ENCODE data around the gene DIPK1C. TPM values are rescaled to one million over a fixed set of nuclear protein-coding genes. Genes with fewer than 3 reads are reported as not detected.

The DIPK1C gene
- total and polyA plus RNA-seq, 2 donors (not counting 1 experiment from before 2014, with no cell fraction given) = not detected

- peaks cover 19% of the 10 kb centered on the region for H3K79me2 ChIP-seq (ENCODE audit: control insufficient read depth, insufficient read depth, low read length)
- no peak for DNase-seq (ENCODE audit: low read depth in 2 of 2)
- H3K4me2 ChIP-seq (ENCODE audit: extremely low read depth, insufficient read depth, low read length) = no peak overlapping the region
- H3K27ac ChIP-seq (ENCODE audit: insufficient read depth, low read length) = no peak overlapping the region
- no peaks in the 10 kb centered on the region for H4K20me1 ChIP-seq (ENCODE audit: control insufficient read depth, extremely low read depth, insufficient read depth, low read length)
- H3K9ac ChIP-seq (ENCODE audit: insufficient read depth, low read length) = no peak overlapping the region
- H3K4me1 ChIP-seq (ENCODE audit: control insufficient read depth, extremely low read depth, insufficient read depth, low read length) = peaks cover 2% of the 10 kb centered on the region
- no peaks in the 10 kb centered on the region for H3K9me3 ChIP-seq (ENCODE audit: control insufficient read depth, insufficient read depth, low read depth, low read length)
- H2AFZ ChIP-seq (ENCODE audit: low read length) = no peak overlapping the region
- no peak overlapping the region for H3K4me3 ChIP-seq (replicated peaks in 1 of 4; ENCODE audit: control extremely low read depth in 1 of 4, insufficient read depth in 1 of 4, low read depth in 3 of 4, low read length in 4 of 4)
- TF ChIP-seq EZH2 (IDR thresholded peaks at IDR 0.05; ENCODE audit: low read length, missing control alignments) = no peak
- no peak for TF ChIP-seq CTCF (conservative IDR thresholded peaks at IDR 0.05 in 1 of 2, IDR thresholded peaks at IDR 0.05 in 1 of 2; ENCODE audit: low read depth in 1 of 2, low read length in 2 of 2)
- H3K27me3 ChIP-seq (ENCODE audit: control insufficient read depth, insufficient read depth, low read length) = no peaks in the 10 kb centered on the region
- H3K36me3 ChIP-seq (ENCODE audit: control insufficient read depth, insufficient read depth, low read length) = no peaks in the 10 kb centered on the region
These were observed 40.7 kb upstream of the DIPK1C start for GRCh38 chr18:74497778-74498177.

GRCh38 chr18:74497324-74497676 is 40.2 kb upstream of the DIPK1C start:
- peak overlapping the region; percentile 66 to 89 (median 84) for H3K4me3 ChIP-seq (replicated peaks in 1 of 4; ENCODE audit: control extremely low read depth in 1 of 4, insufficient read depth in 1 of 4, low read depth in 3 of 4, low read length in 4 of 4)
- H3K36me3 ChIP-seq (ENCODE audit: control insufficient read depth, insufficient read depth, low read length) = no peaks in the 10 kb centered on the region
- no peaks in the 10 kb centered on the region for H3K27me3 ChIP-seq (ENCODE audit: control insufficient read depth, insufficient read depth, low read length)
- no peaks in the 10 kb centered on the region for H3K9me3 ChIP-seq (ENCODE audit: control insufficient read depth, insufficient read depth, low read depth, low read length)
- TF ChIP-seq EZH2 (IDR thresholded peaks at IDR 0.05; ENCODE audit: low read length, missing control alignments) (no peak), CTCF (conservative IDR thresholded peaks at IDR 0.05 in 1 of 2, IDR thresholded peaks at IDR 0.05 in 1 of 2; ENCODE audit: low read depth in 1 of 2, low read length in 2 of 2) (no peak)
- no peak for DNase-seq (ENCODE audit: low read depth in 2 of 2)
- H2AFZ ChIP-seq (ENCODE audit: low read length) = no peak overlapping the region
- H3K27ac ChIP-seq (ENCODE audit: insufficient read depth, low read length) = no peak overlapping the region
- peaks cover 2% of the 10 kb centered on the region for H3K4me1 ChIP-seq (ENCODE audit: control insufficient read depth, extremely low read depth, insufficient read depth, low read length)
- peak overlapping the region; percentile 88 for H3K4me2 ChIP-seq (ENCODE audit: extremely low read depth, insufficient read depth, low read length)
- H3K9ac ChIP-seq (ENCODE audit: insufficient read depth, low read length) = no peak overlapping the region
- peaks cover 19% of the 10 kb centered on the region for H3K79me2 ChIP-seq (ENCODE audit: control insufficient read depth, insufficient read depth, low read length)
- H4K20me1 ChIP-seq (ENCODE audit: control insufficient read depth, extremely low read depth, insufficient read depth, low read length) = no peaks in the 10 kb centered on the region

- no peaks in the 10 kb centered on the region for H3K36me3 ChIP-seq (ENCODE audit: control insufficient read depth, insufficient read depth, low read length)
- peak overlapping the region; percentile 93 for H3K9ac ChIP-seq (ENCODE audit: insufficient read depth, low read length)
- TF ChIP-seq CTCF (conservative IDR thresholded peaks at IDR 0.05 in 1 of 2, IDR thresholded peaks at IDR 0.05 in 1 of 2; ENCODE audit: low read depth in 1 of 2, low read length in 2 of 2) (no peak), EZH2 (IDR thresholded peaks at IDR 0.05; ENCODE audit: low read length, missing control alignments) (no peak)
- peaks cover 19% of the 10 kb centered on the region for H3K79me2 ChIP-seq (ENCODE audit: control insufficient read depth, insufficient read depth, low read length)
- H3K27me3 ChIP-seq (ENCODE audit: control insufficient read depth, insufficient read depth, low read length) = peaks cover 4% of the 10 kb centered on the region
- H3K27ac ChIP-seq (ENCODE audit: insufficient read depth, low read length) = peak overlapping the region; percentile 95
- DNase-seq (ENCODE audit: low read depth in 2 of 2) = peak; percentile 39 to 57
- H3K4me3 ChIP-seq (replicated peaks in 1 of 4; ENCODE audit: control extremely low read depth in 1 of 4, insufficient read depth in 1 of 4, low read depth in 3 of 4, low read length in 4 of 4) = peak overlapping the region; percentile 66 to 89 (median 84)
- H4K20me1 ChIP-seq (ENCODE audit: control insufficient read depth, extremely low read depth, insufficient read depth, low read length) = no peaks in the 10 kb centered on the region
- H3K9me3 ChIP-seq (ENCODE audit: control insufficient read depth, insufficient read depth, low read depth, low read length) = no peaks in the 10 kb centered on the region
- H2AFZ ChIP-seq (ENCODE audit: low read length) = peak overlapping the region; percentile 87
- peak overlapping the region; percentile 88 for H3K4me2 ChIP-seq (ENCODE audit: extremely low read depth, insufficient read depth, low read length)
- H3K4me1 ChIP-seq (ENCODE audit: control insufficient read depth, extremely low read depth, insufficient read depth, low read length) = peaks cover 2% of the 10 kb centered on the region
These were observed 39.6 kb upstream of the DIPK1C start for GRCh38 chr18:74496508-74497323.

Data from fibroblast of lung (primary cell).